Liver (tissue), 9 donors: Measurements from ENCODE around the gene LYRM4. TPM values are rescaled to one million over a fixed set of nuclear protein-coding genes. Genes with fewer than 3 reads are reported as not detected.

Experiments used
- DNase-seq: peaks from one replicate; pipeline ENCODE4 v3.0.0-alpha.2; 2017; ENCODE audit warnings: low spot score
- H3K27ac ChIP-seq, 2 donors: one replicate each; pipeline ENCODE4 v1.7.0; 2013; ENCODE audit warnings: inconsistent platforms in 2 of 2, low read length in 2 of 2, control low read depth in 1 of 2, low read depth in 1 of 2, mild to moderate bottlenecking in 1 of 2
- H3K27me3 ChIP-seq, 4 donors: one replicate each; pipeline versions ENCODE4 v1.6.1 to v1.7.0; 2013; ENCODE audit warnings: low read length in 3 of 4, inconsistent platforms in 1 of 4, mild to moderate bottlenecking in 1 of 4, moderate library complexity in 1 of 4; ENCODE audit not compliant: control insufficient read depth in 4 of 4, insufficient read depth in 4 of 4
- H3K36me3 ChIP-seq, 4 donors: one replicate each; pipeline versions ENCODE4 v1.6.1 to v1.7.0; 2013; ENCODE audit warnings: low read length in 3 of 4, mild to moderate bottlenecking in 3 of 4, low read depth in 1 of 4, moderate library complexity in 1 of 4; ENCODE audit not compliant: control insufficient read depth in 4 of 4, insufficient read depth in 3 of 4
- H3K4me1 ChIP-seq, 4 donors: one replicate each; pipeline versions ENCODE4 v1.6.1 to v1.7.0; 2013; ENCODE audit warnings: low read length in 3 of 4, mild to moderate bottlenecking in 3 of 4, moderate library complexity in 1 of 4; ENCODE audit not compliant: control insufficient read depth in 4 of 4, insufficient read depth in 4 of 4
- H3K4me3 ChIP-seq, 3 donors: one replicate each; pipeline versions ENCODE4 v1.6.1 to v1.7.0; 2013; ENCODE audit warnings: low read length in 3 of 3, control low read depth in 1 of 3, low read depth in 1 of 3, mild to moderate bottlenecking in 1 of 3
- H3K9ac ChIP-seq, 2 donors: one replicate each; pipeline ENCODE4 v1.7.0; 2013; ENCODE audit warnings: low read length in 2 of 2, mild to moderate bottlenecking in 2 of 2, moderate library complexity in 2 of 2, control low read depth in 1 of 2, low read depth in 1 of 2
- H3K9me3 ChIP-seq, 4 donors: one replicate each; pipeline versions ENCODE4 v1.6.1 to v1.7.0; 2013; ENCODE audit warnings: low read length in 3 of 4; ENCODE audit not compliant: control insufficient read depth in 4 of 4
- FOXA1 ChIP-seq: IDR thresholded peaks from 2 replicates; pipeline ENCODE4 v1.6.1; 2016; ENCODE audit warnings: antibody characterized with exemption
- GABPA ChIP-seq, 2 donors: IDR thresholded peaks in 1 of 2; conservative IDR thresholded peaks in 1 of 2; 2 replicates each; pipeline ENCODE4 v1.6.1; 2016; ENCODE audit warnings: antibody characterized with exemption in 2 of 2, mild to moderate bottlenecking in 1 of 2, moderate library complexity in 1 of 2
- HNF4G ChIP-seq: IDR thresholded peaks from 2 replicates; pipeline ENCODE4 v1.6.1; 2016; ENCODE audit warnings: antibody characterized with exemption
- JUND ChIP-seq, 2 donors: IDR thresholded peaks; 2 replicates each; pipeline ENCODE4 v1.6.1; 2016; ENCODE audit warnings: antibody characterized with exemption in 2 of 2
- RAD21 ChIP-seq, 2 donors: IDR thresholded peaks; 2 replicates each; pipeline ENCODE4 v1.6.1; 2016; ENCODE audit warnings: antibody characterized with exemption in 2 of 2, mild to moderate bottlenecking in 2 of 2
- RXRA ChIP-seq, 2 donors: IDR thresholded peaks; 2 replicates each; pipeline ENCODE4 v1.6.1; 2017 to 2018; ENCODE audit warnings: antibody characterized with exemption in 2 of 2, mild to moderate bottlenecking in 1 of 2
- SP1 ChIP-seq: IDR thresholded peaks from 2 replicates; pipeline ENCODE4 v1.6.1; 2018; ENCODE audit warnings: antibody characterized with exemption, mild to moderate bottlenecking
- TAF1 ChIP-seq: conservative IDR thresholded peaks from 2 replicates; pipeline ENCODE4 v1.6.1; 2016; ENCODE audit warnings: antibody characterized with exemption, mild to moderate bottlenecking
- ZBTB33 ChIP-seq: IDR thresholded peaks from 2 replicates; pipeline ENCODE4 v1.6.1; 2016; ENCODE audit warnings: antibody characterized with exemption
- WGBS: extraction: QIAGEN DNeasy Blood & Tissue Kit; methylation state at CpG from one replicate; pipeline ENCODE4 v1.1.7; 2013; 5-methylcytosine and 5-hydroxymethylcytosine counted together
- polyA plus RNA-seq, 2 donors: library from polyadenylated mRNA; stranded (reverse) in 1 of 2; unstranded in 1 of 2; fragments of 200-250 nt in 1 of 2; fragments of >200 nt in 1 of 2; fragmentation: Nextera tagmentation in 1 of 2; extraction: Ambion mirVana in 1 of 2; gene quantifications; one replicate each; pipeline versions ENCODE4 v1.2.1 to v1.2.3, GENCODE V29; 2013 to 2015
- total RNA-seq, 2 donors: library from RNA; depleted of rRNA; stranded (reverse); fragments of >200 nt; gene quantifications; one replicate each; pipeline ENCODE4 v1.2.3, GENCODE V29; 2014
- TF ChIP-seq, protein P1 (sequence below): fragments of 150-350 bp; IDR thresholded peaks from 2 replicates; pipeline ENCODE4 v1.5.1; 2017; ENCODE audit warnings: improper control_type of control experiment, low read depth, low read length; ENCODE audit not compliant: missing input control
- TF ChIP-seq, protein P2 (sequence below): IDR thresholded peaks from 2 replicates; pipeline ENCODE4 v1.6.1; 2016; ENCODE audit warnings: antibody characterized with exemption, mild to moderate bottlenecking
- TF ChIP-seq, protein P3 (sequence below): IDR thresholded peaks from 2 replicates; pipeline ENCODE4 v1.6.1; 2016; ENCODE audit warnings: antibody characterized with exemption
- donor health status: healthy.
- donor health status: healthy.
- donor health status: healthy.
- donor health status: healthy.
- donor health status: healthy.

Gene LYRM4
- total and polyA plus RNA-seq, 4 donors = 4.4 to 13.1 (median 6.5) TPM

- Histone ChIP-seq H3K4me3 (no peak overlapping the region), H3K9ac (no peak overlapping the region), H3K9me3 (no peaks in the 10 kb centered on the region), H3K36me3 (no peaks in the 10 kb centered on the region), H3K27me3 (no peaks in the 10 kb centered on the region), H3K4me1 (peaks cover 0 to 14% (median 13%) of the 10 kb centered on the region in 4 donors), H3K27ac (no peak overlapping the region)
- DNase-seq = no peak
- 92% methylated on average over 19 of the region's 19 CpGs for WGBS
- TF ChIP-seq TAF1 = no peak
- TF ChIP-seq SP1 = no peak
- no peak for TF ChIP-seq HNF4G
- TF ChIP-seq, protein P1, sequence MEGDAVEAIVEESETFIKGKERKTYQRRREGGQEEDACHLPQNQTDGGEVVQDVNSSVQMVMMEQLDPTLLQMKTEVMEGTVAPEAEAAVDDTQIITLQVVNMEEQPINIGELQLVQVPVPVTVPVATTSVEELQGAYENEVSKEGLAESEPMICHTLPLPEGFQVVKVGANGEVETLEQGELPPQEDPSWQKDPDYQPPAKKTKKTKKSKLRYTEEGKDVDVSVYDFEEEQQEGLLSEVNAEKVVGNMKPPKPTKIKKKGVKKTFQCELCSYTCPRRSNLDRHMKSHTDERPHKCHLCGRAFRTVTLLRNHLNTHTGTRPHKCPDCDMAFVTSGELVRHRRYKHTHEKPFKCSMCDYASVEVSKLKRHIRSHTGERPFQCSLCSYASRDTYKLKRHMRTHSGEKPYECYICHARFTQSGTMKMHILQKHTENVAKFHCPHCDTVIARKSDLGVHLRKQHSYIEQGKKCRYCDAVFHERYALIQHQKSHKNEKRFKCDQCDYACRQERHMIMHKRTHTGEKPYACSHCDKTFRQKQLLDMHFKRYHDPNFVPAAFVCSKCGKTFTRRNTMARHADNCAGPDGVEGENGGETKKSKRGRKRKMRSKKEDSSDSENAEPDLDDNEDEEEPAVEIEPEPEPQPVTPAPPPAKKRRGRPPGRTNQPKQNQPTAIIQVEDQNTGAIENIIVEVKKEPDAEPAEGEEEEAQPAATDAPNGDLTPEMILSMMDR = no peak
- TF ChIP-seq RAD21 (IDR thresholded peaks at IDR 0.05) = no peak
- TF ChIP-seq RXRA (IDR thresholded peaks at IDR 0.05) = no peak
- no peak for TF ChIP-seq FOXA1
- TF ChIP-seq, protein P2, sequence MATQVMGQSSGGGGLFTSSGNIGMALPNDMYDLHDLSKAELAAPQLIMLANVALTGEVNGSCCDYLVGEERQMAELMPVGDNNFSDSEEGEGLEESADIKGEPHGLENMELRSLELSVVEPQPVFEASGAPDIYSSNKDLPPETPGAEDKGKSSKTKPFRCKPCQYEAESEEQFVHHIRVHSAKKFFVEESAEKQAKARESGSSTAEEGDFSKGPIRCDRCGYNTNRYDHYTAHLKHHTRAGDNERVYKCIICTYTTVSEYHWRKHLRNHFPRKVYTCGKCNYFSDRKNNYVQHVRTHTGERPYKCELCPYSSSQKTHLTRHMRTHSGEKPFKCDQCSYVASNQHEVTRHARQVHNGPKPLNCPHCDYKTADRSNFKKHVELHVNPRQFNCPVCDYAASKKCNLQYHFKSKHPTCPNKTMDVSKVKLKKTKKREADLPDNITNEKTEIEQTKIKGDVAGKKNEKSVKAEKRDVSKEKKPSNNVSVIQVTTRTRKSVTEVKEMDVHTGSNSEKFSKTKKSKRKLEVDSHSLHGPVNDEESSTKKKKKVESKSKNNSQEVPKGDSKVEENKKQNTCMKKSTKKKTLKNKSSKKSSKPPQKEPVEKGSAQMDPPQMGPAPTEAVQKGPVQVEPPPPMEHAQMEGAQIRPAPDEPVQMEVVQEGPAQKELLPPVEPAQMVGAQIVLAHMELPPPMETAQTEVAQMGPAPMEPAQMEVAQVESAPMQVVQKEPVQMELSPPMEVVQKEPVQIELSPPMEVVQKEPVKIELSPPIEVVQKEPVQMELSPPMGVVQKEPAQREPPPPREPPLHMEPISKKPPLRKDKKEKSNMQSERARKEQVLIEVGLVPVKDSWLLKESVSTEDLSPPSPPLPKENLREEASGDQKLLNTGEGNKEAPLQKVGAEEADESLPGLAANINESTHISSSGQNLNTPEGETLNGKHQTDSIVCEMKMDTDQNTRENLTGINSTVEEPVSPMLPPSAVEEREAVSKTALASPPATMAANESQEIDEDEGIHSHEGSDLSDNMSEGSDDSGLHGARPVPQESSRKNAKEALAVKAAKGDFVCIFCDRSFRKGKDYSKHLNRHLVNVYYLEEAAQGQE = no peak
- no peak for TF ChIP-seq GABPA (IDR thresholded peaks at IDR 0.05 in 1 of 2, conservative IDR thresholded peaks at IDR 0.05 in 1 of 2)
Measured at GRCh38 chr6:5087389-5087788, 173.4 kb downstream of the LYRM4 start.

DNA sequence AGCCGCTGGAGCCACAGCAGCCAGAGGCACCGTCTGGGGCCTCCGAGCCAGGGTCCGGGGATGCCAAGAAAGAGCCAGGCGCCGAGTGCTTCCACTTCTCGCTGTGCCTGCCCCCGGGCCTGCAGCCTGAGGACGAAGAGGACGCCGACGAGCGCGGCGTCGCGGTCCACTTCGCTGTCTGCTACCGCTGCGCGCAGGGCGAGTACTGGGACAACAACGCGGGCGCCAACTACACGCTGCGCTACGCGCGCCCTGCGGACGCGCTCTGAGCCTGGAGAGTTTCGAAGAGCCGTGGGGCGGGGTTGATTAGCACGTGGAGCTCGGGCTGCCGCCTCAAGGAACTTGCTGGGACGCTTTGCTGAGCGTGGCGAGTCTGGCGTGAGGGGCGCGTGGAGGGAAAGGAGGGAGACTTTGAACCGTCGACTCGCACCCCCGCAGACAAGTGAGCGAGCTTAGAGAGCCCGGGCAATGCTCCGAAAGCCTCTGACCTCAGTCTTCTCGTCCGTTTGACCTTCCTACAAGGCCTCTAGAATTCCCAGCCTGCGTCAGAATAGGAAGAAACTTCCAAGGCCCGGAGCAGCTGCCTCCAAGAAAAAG is 174.4 kb downstream of the LYRM4 start:
- peak overlapping the region in 2 of 3 donors; percentile 56 to 71 for H3K4me3 ChIP-seq
- no peaks in the 10 kb centered on the region for H3K27me3 ChIP-seq
- 60% methylated on average over 56 of the region's 56 CpGs for WGBS
- peak overlapping the region in 1 of 2 donors; percentile 74 for H3K9ac ChIP-seq
- peaks cover 0 to 14% (median 13%) of the 10 kb centered on the region in 4 donors for H3K4me1 ChIP-seq
- TF ChIP-seq RAD21 (IDR thresholded peaks at IDR 0.05) (no peak), HNF4G (no peak), JUND (IDR thresholded peaks at IDR 0.05) (no peak), FOXA1 (no peak), TAF1 (no peak), ZBTB33 (no peak)
- TF ChIP-seq, protein P3, sequence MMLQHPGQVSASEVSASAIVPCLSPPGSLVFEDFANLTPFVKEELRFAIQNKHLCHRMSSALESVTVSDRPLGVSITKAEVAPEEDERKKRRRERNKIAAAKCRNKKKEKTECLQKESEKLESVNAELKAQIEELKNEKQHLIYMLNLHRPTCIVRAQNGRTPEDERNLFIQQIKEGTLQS = no peak
- TF ChIP-seq, protein P2 = no peak
- TF ChIP-seq, protein P1 = no peak
- H3K36me3 ChIP-seq = no peaks in the 10 kb centered on the region
- DNase-seq = no peak
- no peaks in the 10 kb centered on the region for H3K9me3 ChIP-seq
- H3K27ac ChIP-seq = no peak overlapping the region
